K562 (cell line): Measurements from ENCODE around the gene IL20. TPM values are rescaled to one million over a fixed set of nuclear protein-coding genes. Genes with fewer than 3 reads are reported as not detected.

Experiments used
- ATAC-seq: fragments of 200-7000 bp; cut with Tn5 transposase; 3 replicates; pipeline ENCODE4 v1.9.1; 2020; ENCODE audit warnings: moderate library complexity
- BruUV-seq: library from RNA; stranded (reverse); fragments of 400-500 nt; replicated peaks from 2 replicates; lab custom pipeline; 2021; lab: Mats Ljungman, UMichigan
- CTCF ChIA-PET: fragments of 300-600 bp; formaldehyde crosslinking; extraction: SDS; loops from one replicate; lab custom pipeline; 2021; ENCODE audit warnings: low intra/inter-chr PET ratio; lab: Yijun Ruan, JAX
- POLR2A ChIA-PET: fragments of 300-600, 350-650 bp; sonication (Branson Sonifier 250); formaldehyde crosslinking; extraction: SDS; loops from one replicate; lab custom pipeline; 2021; ENCODE audit warnings: antibody characterized with exemption, inconsistent platforms; lab: Yijun Ruan, JAX
- DNase-seq, 4 experiments: peaks; one replicate each; pipeline versions ENCODE4 v3.0.0 to v3.0.0-alpha.2; 2011 to 2018; ENCODE audit warnings: low spot score in 3 of 4, mixed read lengths in 3 of 4; ENCODE audit errors: extremely low read depth in 1 of 4
- FAIRE-seq: peaks from 2 replicates; lab custom pipeline; 2011; peaks lifted over from hg19 to GRCh38; lab: Jason Lieb, UNC
- H2AFZ ChIP-seq: 2 replicates; pipeline ENCODE4 v1.6.0; 2011; ENCODE audit warnings: low read depth, low read length, control low read depth, inconsistent platforms
- H3K27ac ChIP-seq: fragments of 200-600 bp; 3 replicates; pipeline ENCODE4 v1.8.0; 2011; ENCODE audit warnings: low read depth, mild to moderate bottlenecking, control low read depth, inconsistent platforms, low read length, moderate library complexity, mixed read lengths; ENCODE audit errors: extremely low read depth
- H3K27me3 ChIP-seq, 2 experiments: fragments of 300-600 bp in 1 of 2; 2 replicates in 1 of 2; 3 replicates in 1 of 2; pipeline versions ENCODE4 v1.6.0 to v1.8.0; 2011; ENCODE audit warnings: inconsistent platforms in 2 of 2, low read length in 2 of 2, mild to moderate bottlenecking in 1 of 2, mixed read lengths in 1 of 2, moderate library complexity in 1 of 2; ENCODE audit not compliant: control insufficient read depth in 2 of 2, insufficient read depth in 2 of 2
- H3K36me3 ChIP-seq: fragments of 300-600 bp; 3 replicates; pipeline ENCODE4 v1.8.0; 2011; ENCODE audit warnings: mild to moderate bottlenecking, low read length, inconsistent platforms; ENCODE audit not compliant: control insufficient read depth, insufficient read depth
- H3K4me1 ChIP-seq, 2 experiments: fragments of 200-600 bp in 1 of 2; replicated peaks in 1 of 2; 2 replicates in 1 of 2; 3 replicates in 1 of 2; pipeline versions ENCODE4 v1.5.1 to v1.8.0; 2011; ENCODE audit warnings: inconsistent platforms in 2 of 2, low read length in 2 of 2, mild to moderate bottlenecking in 1 of 2, mixed read lengths in 1 of 2, moderate library complexity in 1 of 2; ENCODE audit not compliant: control insufficient read depth in 2 of 2, insufficient read depth in 2 of 2
- H3K4me2 ChIP-seq: 2 replicates; pipeline ENCODE4 v1.6.1; 2011; ENCODE audit warnings: low read length, control low read depth, inconsistent platforms, mixed read lengths; ENCODE audit not compliant: insufficient read depth
- H3K4me3 ChIP-seq: fragments of 200-600 bp; sonication (generic), shearing (Covaris generic); 2 replicates; pipeline ENCODE4 v1.5.1; 2016; ENCODE audit warnings: control low read depth, inconsistent platforms
- H3K79me2 ChIP-seq: fragments of 200-600 bp; 3 replicates; pipeline ENCODE4 v1.8.0; 2011; ENCODE audit warnings: low read length, inconsistent platforms; ENCODE audit not compliant: control insufficient read depth, insufficient read depth
- H3K9ac ChIP-seq, 2 experiments: 2 replicates each; pipeline versions ENCODE4 v1.6.0 to v1.6.1; 2011; ENCODE audit warnings: low read depth in 2 of 2, low read length in 2 of 2, control low read depth in 1 of 2, inconsistent platforms in 1 of 2, mild to moderate bottlenecking in 1 of 2, mixed read lengths in 1 of 2; ENCODE audit not compliant: insufficient read depth in 1 of 2
- H3K9me1 ChIP-seq: one replicate; pipeline ENCODE4 v1.6.0; 2011; ENCODE audit warnings: inconsistent platforms, mild to moderate bottlenecking, low read length, moderate library complexity; ENCODE audit not compliant: control insufficient read depth, insufficient read depth
- H3K9me3 ChIP-seq: replicated peaks from 2 replicates; pipeline ENCODE4 v1.5.1; 2011; ENCODE audit warnings: low read depth, low read length, inconsistent platforms; ENCODE audit not compliant: control insufficient read depth, insufficient read depth
- H4K20me1 ChIP-seq: replicated peaks from 2 replicates; pipeline ENCODE4 v1.6.1; 2011; ENCODE audit warnings: low read length, inconsistent platforms, mixed read lengths; ENCODE audit not compliant: control insufficient read depth, insufficient read depth
- BACH1 ChIP-seq: fragments of 200-800 bp; sonication (Bioruptor generic); IDR thresholded peaks from 2 replicates; pipeline ENCODE4 v1.6.1; 2016; ENCODE audit warnings: missing genetic modification characterization, missing compliant biosample characterization
- C11orf30 ChIP-seq: fragments of 450-650 bp; IDR thresholded peaks from 2 replicates; pipeline ENCODE4 v1.6.1; 2016; ENCODE audit warnings: low read depth, mild to moderate bottlenecking
- GABPB2 ChIP-seq: fragments of 250-450 bp; sonication (Bioruptor Pico); conservative IDR thresholded peaks from 2 replicates; pipeline ENCODE4 v1.5.1; 2021; ENCODE audit warnings: mild to moderate bottlenecking
- MAFG ChIP-seq: fragments of 450-650 bp; conservative IDR thresholded peaks from 2 replicates; pipeline ENCODE4 v1.6.1; 2016; ENCODE audit warnings: missing genetic modification characterization, missing compliant biosample characterization
- MCM7 ChIP-seq, 2 experiments: fragments of 450-650 bp; IDR thresholded peaks; 2 replicates each; pipeline ENCODE4 v1.6.1; 2016 to 2018
- MEIS2 ChIP-seq: fragments of 450-650 bp; IDR thresholded peaks from 2 replicates; pipeline ENCODE4 v1.6.1; 2014; ENCODE audit warnings: mild to moderate bottlenecking; ENCODE audit not compliant: partially characterized antibody
- NFRKB ChIP-seq: fragments of 450-650 bp; IDR thresholded peaks from 2 replicates; pipeline ENCODE4 v1.6.1; 2016; ENCODE audit warnings: low read depth
- PCBP2 ChIP-seq: fragments of 200-400 bp; formaldehyde crosslinking; IDR thresholded peaks from 2 replicates; pipeline ENCODE4 v1.6.1; 2018; ENCODE audit warnings: low read length, low read depth, mild to moderate bottlenecking, moderate library complexity; ENCODE audit not compliant: poor library complexity, severe bottlenecking
- POLR2B ChIP-seq: fragments of 450-650 bp; IDR thresholded peaks from 2 replicates; pipeline ENCODE4 v1.6.1; 2018; ENCODE audit warnings: low read depth; ENCODE audit not compliant: partially characterized antibody
- RAD51 ChIP-seq: fragments of 450-650 bp; IDR thresholded peaks from 2 replicates; pipeline ENCODE4 v1.7.1; 2016; ENCODE audit warnings: low read depth, mild to moderate bottlenecking, borderline replicate concordance
- RB1 ChIP-seq: fragments of 450-650 bp; IDR thresholded peaks from 2 replicates; pipeline ENCODE4 v1.6.1; 2017; ENCODE audit warnings: low read depth, mild to moderate bottlenecking
- ZBTB17 ChIP-seq: fragments of 450-650 bp; formaldehyde crosslinking; IDR thresholded peaks from 2 replicates; pipeline ENCODE4 v1.4.0; 2020; ENCODE audit warnings: mild to moderate bottlenecking
- ZBTB7A ChIP-seq: IDR thresholded peaks from 2 replicates; pipeline ENCODE4 v1.6.1; 2011; ENCODE audit warnings: low read depth, mild to moderate bottlenecking, low read length, moderate library complexity, borderline replicate concordance; ENCODE audit not compliant: control insufficient read depth
- ZNF146 ChIP-seq: IDR thresholded peaks from one replicate; pipeline ENCODE4 v1.6.1; 2018; ENCODE audit warnings: missing compliant biosample characterization; ENCODE audit not compliant: unreplicated experiment
- ZNF316 ChIP-seq: fragments of 450-650 bp; IDR thresholded peaks from 2 replicates; pipeline ENCODE4 v1.6.1; 2016
- WGBS: fragments of 100-300 bp; shearing (Covaris generic); methylation state at CpG from one replicate; pipeline ENCODE4 v1.1.6; 2016; ENCODE audit warnings: low coverage, mixed read lengths; ENCODE audit not compliant: insufficient coverage; ENCODE audit errors: missing lambda C conversion rate; 5-methylcytosine and 5-hydroxymethylcytosine counted together
- in situ Hi-C: fragments of 300-500 bp; cut with MboI; formaldehyde crosslinking; loops from 4 replicates; pipeline ENCODE4 v1.15.0; 2018; ENCODE audit warnings: inconsistent platforms, mixed read lengths
- intact Hi-C: fragments of 100-400 bp; cut with micrococcal nuclease; formaldehyde crosslinking; loops from 2 replicates; pipeline ENCODE4 v1.14.2; 2022
- polyA plus RNA-seq, 8 experiments: library from polyadenylated mRNA; depleted of rRNA in 4 of 8; stranded (reverse) in 5 of 8; unstranded in 3 of 8; fragments of >200 nt; fragmentation: Nextera tagmentation in 2 of 8; fragmentation: Illumina TruSeq in 1 of 8; extraction: Ambion mirVana in 2 of 8; extraction: Trizol in 1 of 8; gene quantifications; 2 replicates each; pipeline versions ENCODE4 v1.2.1 to v1.2.3, GENCODE V29; 2011 to 2014; ENCODE audit warnings: inconsistent platforms in 1 of 8, missing spikeins in 1 of 8
- total RNA-seq, 7 experiments: library from RNA; depleted of rRNA in 6 of 7; stranded (reverse); fragments of >200 nt in 6 of 7; fragmentation: Illumina TruSeq in 2 of 7; extraction: Trizol in 2 of 7; gene quantifications; 2 replicates each; pipeline versions ENCODE4 v1.2.1 to v1.2.3, GENCODE V29; 2011 to 2021; ENCODE audit warnings: low replicate concordance in 1 of 7

The IL20 gene
- total and polyA plus RNA-seq, 9 of the 15 experiments (the other 6 are each of a cell fraction or from before 2014, with no cell fraction given), result not detected

- CTCF ChIA-PET, result no interaction called here
- DNase-seq, result no peak
- POLR2A ChIA-PET, result interaction anchor here (1.4 to 1.8 kb wide), 2 partner anchors 12 to 13 kb away, joined by 4 to 7 read pairs; no protein-coding TSS in a partner anchor
- BruUV-seq, result no TSS peak
- Histone ChIP-seq H3K9ac (no peak overlapping the region), H3K4me1 (peaks cover 0 to 1% of the 10 kb centered on the region in 2 experiments; a peak in 1 of 5 replicates), H3K4me3 (no peak overlapping the region), H4K20me1 (no peaks in the 10 kb centered on the region), H3K4me2 (no peak overlapping the region), H3K27ac (no peak overlapping the region), H3K36me3 (no peaks in the 10 kb centered on the region), H3K9me3 (no peaks in the 10 kb centered on the region), H3K9me1 (no peaks in the 10 kb centered on the region), H3K27me3 (peaks cover 12 to 30% of the 10 kb centered on the region in 2 experiments), H2AFZ (no peak overlapping the region)
- ATAC-seq, result no peak
- in situ Hi-C loops (no loop called here), intact Hi-C loops (no loop called here)
- no peak for FAIRE-seq
- 0% methylated on average over 4 of the region's 4 CpGs for WGBS
- TF ChIP-seq RB1 (no peak), BACH1 (tag) (no peak), RAD51 (no peak), GABPB2 (no peak), C11orf30 (peak; percentile 45; the same call in 1 of the 2 replicates), MCM7 (IDR thresholded peaks at IDR 0.05) (no peak), ZNF146 (CRISPR knock-in tag) (no peak), ZBTB17 (CRISPR knock-in tag) (no peak), MAFG (tag) (0 out of 2 replicates have a peak, but pooled peaks have one; percentile 19), PCBP2 (no peak), ZBTB7A (no peak), NFRKB (no peak), POLR2B (no peak), ZNF316 (peak; percentile 56), MEIS2 (no peak)
- TF ChIP-seq, all 486 proteins: peak for 3
- H3K79me2 ChIP-seq, result no peaks in the 10 kb centered on the region
These were observed 5.3 kb upstream of the IL20 start for GRCh38 chr1:206860165-206860564.
